Muscle of arm (tissue), 12 donors: ENCODE results near the gene CCNB2. TPM values are rescaled to one million over a fixed set of nuclear protein-coding genes. Genes with fewer than 3 reads are reported as not detected.
"Not testable (repeated sequence)": the region's sequence is repeated elsewhere in the genome, so short reads cannot be mapped to it uniquely, and the experiment has no call there.

ENCODE experiments used
- DNase-seq: peaks from one replicate; pipeline ENCODE4 v3.0.0-alpha.2; 2013
- polyA plus RNA-seq, 12 donors: library from polyadenylated mRNA; unstranded; fragments of 120-200 nt; gene quantifications; one replicate each; pipeline ENCODE4 v1.2.1, GENCODE V29; 2013; ENCODE audit not compliant: insufficient read length in 12 of 12

Gene CCNB2
- polyA plus RNA-seq, 12 donors, result 10.6 to 31.1 (median 21.6) TPM; not detected in 1

- no peak for DNase-seq
These were observed 26.5 kb downstream of the CCNB2 start for GRCh38 chr15:59131456-59131855.

- DNase-seq, result no peak
These were observed 27.1 kb downstream of the CCNB2 start for GRCh38 chr15:59131969-59132562.

- no peak for DNase-seq
These were observed 29.0 kb downstream of the CCNB2 start for GRCh38 chr15:59133929-59134427.

GRCh38 chr15:59137566-59137965 is 32.6 kb downstream of the CCNB2 start:
- DNase-seq, result no peak

- no peak for DNase-seq
These were observed 33.3 kb downstream of the CCNB2 start for GRCh38 chr15:59138243-59138642.

GRCh38 chr15:59140422-59141226 is 35.7 kb downstream of the CCNB2 start:
- no peak for DNase-seq

- DNase-seq, result no peak
These were observed 38.3 kb downstream of the CCNB2 start for GRCh38 chr15:59143281-59143680.

GRCh38 chr15:59144594-59144993 is 39.6 kb downstream of the CCNB2 start:
- DNase-seq, result not testable (repeated sequence)

- no peak for DNase-seq
These were observed 42.7 kb downstream of the CCNB2 start for GRCh38 chr15:59147666-59148065.

- DNase-seq, result no peak
These were observed 43.3 kb downstream of the CCNB2 start for GRCh38 chr15:59148153-59148833.

GRCh38 chr15:59150185-59150584 is 45.2 kb downstream of the CCNB2 start:
- no peak for DNase-seq

- no peak for DNase-seq
These were observed 47.9 kb downstream of the CCNB2 start for GRCh38 chr15:59152694-59153450.

GRCh38 chr15:59153466-59153865 is 48.5 kb downstream of the CCNB2 start:
- DNase-seq, result no peak

GRCh38 chr15:59154243-59154642 is 49.3 kb downstream of the CCNB2 start:
- no peak for DNase-seq

- DNase-seq, result no peak
These were observed 50.5 kb downstream of the CCNB2 start for GRCh38 chr15:59155431-59155830.

GRCh38 chr15:59157396-59157795 is 52.5 kb downstream of the CCNB2 start:
- DNase-seq, result no peak

GRCh38 chr15:59157840-59158700 is 53.1 kb downstream of the CCNB2 start:
- DNase-seq, result peak; percentile 56

- DNase-seq, result no peak
These were observed 53.7 kb downstream of the CCNB2 start for GRCh38 chr15:59158701-59159034.

GRCh38 chr15:59159210-59159609 is 54.3 kb downstream of the CCNB2 start:
- no peak for DNase-seq

GRCh38 chr15:59160880-59161593 is 56.1 kb downstream of the CCNB2 start:
- no peak for DNase-seq
